HG03103 (cell line): ENCODE measurements around the gene THEM5.
"Not testable (repeated sequence)": the region's sequence is repeated elsewhere in the genome, so short reads cannot be mapped to it uniquely, and the experiment has no call there.

Experiments used
- ATAC-seq: cut with Tn5 transposase; IDR thresholded peaks from one replicate; pipeline ENCODE4 v1.9.1; 2021; ENCODE audit warnings: low read depth; ENCODE audit not compliant: unreplicated experiment

Gene THEM5, protein sequence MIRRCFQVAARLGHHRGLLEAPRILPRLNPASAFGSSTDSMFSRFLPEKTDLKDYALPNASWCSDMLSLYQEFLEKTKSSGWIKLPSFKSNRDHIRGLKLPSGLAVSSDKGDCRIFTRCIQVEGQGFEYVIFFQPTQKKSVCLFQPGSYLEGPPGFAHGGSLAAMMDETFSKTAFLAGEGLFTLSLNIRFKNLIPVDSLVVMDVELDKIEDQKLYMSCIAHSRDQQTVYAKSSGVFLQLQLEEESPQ

DNA sequence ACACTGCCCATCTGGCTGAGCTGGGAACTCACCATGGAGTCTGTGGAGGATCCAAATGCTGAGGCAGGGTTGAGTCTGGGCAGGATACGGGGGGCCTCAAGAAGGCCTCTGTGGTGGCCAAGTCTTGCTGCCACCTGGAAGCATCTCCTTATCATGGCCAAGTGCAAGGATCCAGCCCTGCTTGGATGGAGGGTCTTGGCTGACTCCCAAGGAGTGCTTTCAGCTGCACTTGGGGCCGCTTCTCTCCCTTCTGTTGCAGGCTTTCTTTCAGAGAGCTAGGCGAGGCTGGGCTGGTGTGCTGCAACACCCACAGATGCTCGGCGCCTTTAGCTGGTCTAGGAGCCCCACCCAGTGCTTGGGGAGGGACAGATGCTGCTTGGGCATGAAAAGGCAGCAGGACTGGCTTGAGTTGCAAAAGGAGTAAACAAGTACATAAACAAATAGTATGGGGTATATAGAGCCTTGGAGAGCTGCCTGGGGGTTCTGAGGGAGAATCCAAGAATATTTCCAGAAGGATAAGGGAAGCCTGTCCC lies at the start of gene THEM5:
Gene THEM5 (minus strand): TSS at position 302 of the 533 bp plus-strand sequence. CDS start 147 bp downstream, at position 155.
- no peak for ATAC-seq

DNA sequence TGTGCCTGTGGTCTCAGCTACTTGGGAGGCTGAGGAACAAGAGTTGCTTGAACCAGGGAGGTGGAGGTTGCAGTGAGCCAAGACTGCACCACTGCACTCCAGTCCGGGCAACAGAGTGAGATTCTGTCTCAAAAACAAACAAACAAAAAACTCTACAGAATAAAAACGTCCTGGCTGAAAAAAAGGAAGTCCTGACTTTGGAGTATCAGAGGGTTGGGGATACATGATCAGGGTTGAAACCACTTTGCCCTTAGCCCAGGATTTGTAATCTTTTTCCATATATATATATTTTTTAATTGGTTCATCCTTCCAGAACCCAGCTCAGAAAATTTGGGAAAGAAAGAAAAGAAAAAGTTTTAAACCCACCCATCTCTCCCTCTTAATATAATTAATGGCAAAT lies 49.3 kb upstream of the THEM5 start:
- no peak for ATAC-seq

DNA sequence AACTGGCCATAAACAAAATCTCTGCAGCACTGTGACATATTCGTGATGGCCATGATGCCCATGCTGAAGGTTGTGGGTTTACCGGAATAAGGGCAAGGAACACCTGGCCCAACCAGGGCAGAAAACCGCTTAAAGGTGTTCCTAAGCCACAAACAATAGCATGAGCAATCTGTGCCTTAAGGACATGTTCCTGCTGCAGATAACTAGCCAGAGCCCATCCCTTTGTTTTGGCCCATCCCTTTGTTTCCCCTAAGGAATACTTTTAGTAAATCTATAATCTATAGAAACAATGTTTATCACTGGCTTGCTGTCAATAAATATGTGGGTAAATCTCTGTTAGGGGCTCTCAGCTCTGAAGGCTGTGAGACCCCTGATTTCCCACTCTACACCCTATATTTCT lies 47.3 kb upstream of the THEM5 start:
- ATAC-seq, result not testable (repeated sequence)

DNA sequence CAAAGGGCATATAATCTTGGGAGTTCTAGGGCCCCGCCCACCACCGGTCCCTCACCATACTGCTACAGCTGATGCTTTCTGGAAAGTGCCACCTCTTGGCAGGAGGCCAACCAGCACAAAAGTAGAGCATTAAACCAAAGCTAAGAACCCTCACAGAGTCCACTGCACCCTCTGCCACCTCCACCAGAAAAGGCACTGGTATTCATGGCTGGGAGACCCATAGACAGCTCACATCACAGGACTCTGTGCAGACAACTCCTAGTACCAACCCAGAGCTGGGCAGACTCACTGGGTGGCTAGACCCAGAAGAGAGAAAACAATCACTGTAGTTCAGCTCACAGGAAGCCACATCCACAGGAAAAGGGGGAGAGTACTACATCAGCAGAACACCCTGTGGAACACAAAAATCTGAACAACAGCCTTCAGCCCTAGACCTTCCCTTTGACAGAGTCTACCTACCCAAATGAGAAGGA lies 45.0 kb upstream of the THEM5 start:
- no peak for ATAC-seq

DNA sequence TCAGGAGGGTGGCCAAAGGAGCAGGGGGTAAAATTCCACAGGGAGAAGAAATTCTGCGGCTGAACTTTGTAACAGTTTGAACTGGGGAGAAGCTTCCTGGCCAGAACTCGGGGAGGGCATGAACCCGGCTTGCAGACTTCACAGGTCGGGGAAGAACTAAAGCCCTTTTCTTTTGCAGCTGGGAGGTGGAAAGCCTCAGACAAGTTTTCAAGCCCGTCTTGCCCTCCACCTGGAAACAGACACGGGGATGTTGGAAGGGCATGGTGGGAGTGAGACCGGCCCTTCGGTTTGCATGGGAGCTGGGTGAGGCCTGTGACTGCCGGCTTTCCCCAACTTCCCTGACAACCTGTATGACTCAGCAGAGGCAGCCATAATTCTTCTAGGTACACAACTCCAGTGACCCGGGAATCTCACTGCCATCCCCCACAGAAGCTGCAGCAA lies 44.5 kb upstream of the THEM5 start:
- no peak for ATAC-seq

DNA sequence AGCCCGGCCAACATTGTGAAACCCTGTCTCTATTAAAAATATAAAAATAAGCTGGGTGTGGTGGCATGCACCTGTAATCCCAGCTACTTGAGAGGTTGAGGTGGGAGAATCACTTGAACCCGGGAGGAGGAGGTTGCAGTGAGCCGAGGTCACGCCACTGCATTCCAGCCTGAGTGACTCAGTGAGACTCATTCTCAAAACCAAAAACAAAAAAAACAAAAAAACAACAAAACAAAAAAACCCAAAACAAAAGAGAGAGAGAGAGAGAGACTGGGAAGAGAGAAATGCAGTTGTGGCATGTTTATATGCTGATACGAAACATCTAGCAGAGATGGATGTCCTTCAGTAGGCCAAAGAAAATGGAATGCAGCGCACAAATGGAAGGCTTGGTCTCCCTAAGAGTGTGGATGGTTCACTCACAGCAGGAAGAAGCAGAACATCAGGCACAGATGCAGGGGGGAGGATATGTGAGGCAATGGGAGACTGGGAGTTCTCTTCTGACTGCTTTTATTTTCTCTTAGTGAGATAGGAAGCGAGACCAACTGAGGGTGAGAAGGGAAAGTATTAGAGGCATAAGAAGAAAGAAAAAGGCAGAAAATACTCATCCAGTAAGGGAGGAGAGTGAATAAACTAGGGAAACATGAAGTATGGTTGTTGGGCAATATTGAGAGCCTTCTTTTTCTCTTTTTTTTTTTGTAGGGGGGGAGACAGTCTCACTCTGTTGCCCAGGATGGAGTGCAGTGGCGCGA lies 39.8 kb upstream of the THEM5 start:
- ATAC-seq, result no peak

DNA sequence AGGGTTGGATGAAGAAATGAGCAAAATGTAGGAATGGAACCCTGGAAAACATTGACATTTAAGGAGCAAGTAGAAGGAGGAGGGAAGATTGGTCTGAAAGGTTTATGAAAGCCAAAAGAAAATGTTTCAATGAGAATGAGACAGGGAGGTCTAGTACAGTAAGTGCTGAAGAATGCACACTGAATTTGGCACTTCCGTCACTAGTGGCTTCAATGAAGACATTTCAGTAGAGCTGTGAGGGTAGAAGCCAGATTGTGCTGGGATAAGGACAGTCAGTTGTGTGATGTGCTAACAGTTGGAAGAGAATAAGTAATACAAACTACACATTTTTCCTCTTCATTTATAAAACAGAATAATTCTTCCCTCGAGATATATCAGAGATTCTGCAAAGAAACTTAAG lies 38.7 kb upstream of the THEM5 start:
- no peak for ATAC-seq

DNA sequence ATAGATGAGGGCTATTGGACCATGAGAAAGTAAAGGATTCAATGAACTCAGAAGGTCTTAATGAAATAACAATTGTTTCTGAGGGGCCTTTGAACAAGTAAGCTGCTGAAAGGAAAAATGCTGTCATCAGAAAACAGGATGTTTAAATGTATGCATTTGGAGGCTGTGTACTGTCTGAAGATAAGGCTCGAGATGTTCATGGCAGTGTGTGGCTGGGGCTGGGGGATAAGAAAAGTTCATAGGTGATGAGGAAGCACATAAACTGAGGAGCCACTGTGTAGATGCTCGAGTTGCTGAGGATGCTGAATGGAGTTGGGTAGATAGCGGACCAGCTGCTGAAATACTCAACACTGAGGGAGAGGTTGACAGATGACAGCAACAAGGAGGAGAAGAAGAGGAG lies 38.0 kb upstream of the THEM5 start:
- no peak for ATAC-seq

DNA sequence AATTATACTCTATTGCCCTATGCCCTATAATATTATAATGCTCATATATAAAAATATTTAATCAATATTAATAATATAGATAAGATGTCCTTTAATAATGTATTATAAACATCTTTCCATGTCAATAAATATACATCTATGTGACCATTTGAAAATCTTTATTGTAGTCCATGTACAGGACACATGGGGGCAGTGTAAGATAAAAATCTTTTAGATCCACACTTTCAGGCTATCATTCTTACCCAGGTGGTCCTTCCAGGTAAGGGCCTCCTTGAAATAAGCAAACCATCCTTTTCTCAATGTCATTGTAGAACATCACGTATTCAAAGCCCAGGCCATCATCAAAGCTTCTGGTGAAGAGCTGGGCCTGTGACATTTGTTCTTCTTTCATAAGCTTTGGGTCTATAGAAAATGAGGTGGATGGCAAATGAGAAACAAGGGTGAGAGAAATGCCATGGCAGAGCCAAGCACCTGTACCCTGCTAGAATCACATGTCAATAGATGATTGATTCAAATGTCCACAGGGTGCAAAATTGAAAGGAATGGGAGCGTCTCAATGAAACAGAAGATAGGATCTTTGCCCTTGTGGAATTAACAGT lies 35.6 kb upstream of the THEM5 start:
- ATAC-seq, result no peak

DNA sequence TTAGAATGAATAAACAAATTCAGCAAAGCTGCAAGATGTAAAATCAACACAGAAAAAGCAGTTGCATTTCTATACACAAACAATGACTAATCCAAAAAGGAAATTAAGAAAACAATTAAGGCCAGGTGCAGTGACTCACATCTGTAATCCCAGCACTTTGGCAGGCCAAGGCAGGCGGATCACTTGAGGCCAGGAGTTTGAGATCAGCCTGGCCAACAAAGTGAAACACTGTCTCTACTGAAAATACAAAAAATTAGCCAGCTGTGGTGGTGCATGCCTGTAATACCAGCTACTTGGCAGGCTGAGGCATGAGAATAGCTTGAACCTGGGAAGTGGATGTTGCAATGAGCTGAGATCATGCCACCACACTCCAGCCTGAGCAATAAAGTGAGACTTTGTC lies 33.5 kb upstream of the THEM5 start:
- no peak for ATAC-seq

DNA sequence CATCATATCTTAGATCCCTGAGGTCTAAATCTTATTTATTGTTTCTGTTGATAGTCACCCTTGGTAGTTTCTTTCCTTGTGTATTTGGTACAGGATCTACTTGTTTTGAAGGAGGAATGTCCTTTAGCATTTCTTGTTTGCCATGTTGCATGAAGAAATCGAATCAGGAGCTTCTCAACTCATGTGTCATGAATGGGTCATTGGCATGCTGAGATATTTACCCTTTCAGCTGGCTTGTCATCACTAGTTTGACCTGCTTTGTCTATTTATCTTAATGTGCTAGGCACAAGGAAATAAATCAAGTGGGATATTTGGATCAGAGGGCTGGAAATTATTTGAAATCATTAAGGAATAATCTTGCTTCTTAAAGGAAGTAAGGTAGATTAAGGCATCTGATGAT lies 32.0 kb upstream of the THEM5 start:
- ATAC-seq, result no peak

DNA sequence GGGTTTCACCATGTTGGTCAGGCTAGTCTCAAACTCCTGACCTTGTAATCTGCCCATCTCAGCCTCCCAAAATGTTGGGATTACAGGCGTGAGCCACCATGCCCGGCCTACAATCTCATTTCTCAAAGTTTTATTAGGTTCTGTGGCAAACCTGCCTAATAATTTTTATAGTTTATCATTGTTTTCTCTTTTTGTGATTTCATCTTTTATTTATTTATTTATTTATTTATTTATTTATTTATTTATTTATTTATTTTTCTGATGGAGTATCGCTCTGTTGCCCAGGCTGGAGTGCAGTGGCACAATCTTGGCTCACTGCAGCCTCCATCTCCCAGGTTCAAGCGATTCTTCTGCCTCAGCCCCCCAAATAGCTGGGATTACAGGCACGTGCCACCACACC lies 31.4 kb upstream of the THEM5 start:
- ATAC-seq, result not testable (repeated sequence)

DNA sequence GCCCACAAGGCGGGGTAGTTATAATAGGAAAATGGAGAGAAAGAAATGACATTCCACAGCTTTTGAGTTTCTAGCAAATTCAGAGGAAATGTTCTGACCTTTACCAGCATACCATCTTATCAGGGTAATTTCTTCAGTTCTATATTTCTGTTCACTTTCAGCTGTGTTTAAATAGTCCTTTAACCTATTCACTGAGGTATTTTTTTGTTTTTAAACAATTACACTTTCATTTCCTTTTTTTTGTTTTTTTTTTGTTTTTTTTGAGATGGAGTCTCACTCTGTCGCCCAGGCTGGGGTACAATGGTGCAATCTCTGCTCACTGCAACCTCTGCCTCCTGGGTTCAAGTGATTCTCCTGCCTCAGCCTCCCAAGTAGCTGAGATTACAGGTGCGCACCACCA lies 30.9 kb upstream of the THEM5 start:
- ATAC-seq, result not testable (repeated sequence)

DNA sequence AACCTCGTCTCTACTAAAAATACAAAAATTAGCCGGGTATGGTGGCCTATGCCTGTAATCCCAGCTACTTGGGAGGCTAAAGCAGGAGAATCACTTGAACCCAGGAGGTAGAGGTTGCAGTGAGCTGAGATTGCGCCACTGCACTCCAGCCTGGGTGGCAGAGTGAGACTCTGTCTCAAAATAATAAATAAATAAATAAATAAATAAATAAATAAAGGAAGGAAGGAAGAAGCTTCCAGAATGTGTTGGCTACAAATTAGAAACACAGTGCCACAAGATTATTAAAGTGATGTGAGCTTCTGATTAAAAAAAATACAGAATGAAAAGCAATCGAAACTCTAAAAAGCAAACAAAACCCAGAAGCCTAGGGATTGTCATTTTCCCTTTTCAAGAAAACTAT lies 30.4 kb upstream of the THEM5 start:
- ATAC-seq, result not testable (repeated sequence)

DNA sequence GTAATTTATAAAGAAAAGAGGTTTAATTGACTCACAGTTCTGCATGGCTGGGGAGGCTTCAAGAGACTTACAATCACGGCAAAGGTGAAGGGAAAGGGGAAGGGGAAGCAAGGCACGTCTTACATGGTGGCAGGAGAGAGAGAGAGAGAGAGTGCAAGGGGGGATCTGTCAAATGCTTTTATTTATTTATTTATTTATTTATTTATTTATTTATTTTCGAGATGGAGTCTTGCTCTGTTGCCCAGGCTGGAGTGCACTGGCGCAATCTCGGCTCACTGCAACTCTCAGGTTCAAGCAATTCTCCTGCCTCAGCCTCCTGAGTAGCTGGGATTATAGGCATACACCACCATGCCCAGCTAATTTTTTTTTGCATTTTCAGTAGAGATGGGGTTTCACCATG lies 29.4 kb upstream of the THEM5 start:
- not testable (repeated sequence) for ATAC-seq

DNA sequence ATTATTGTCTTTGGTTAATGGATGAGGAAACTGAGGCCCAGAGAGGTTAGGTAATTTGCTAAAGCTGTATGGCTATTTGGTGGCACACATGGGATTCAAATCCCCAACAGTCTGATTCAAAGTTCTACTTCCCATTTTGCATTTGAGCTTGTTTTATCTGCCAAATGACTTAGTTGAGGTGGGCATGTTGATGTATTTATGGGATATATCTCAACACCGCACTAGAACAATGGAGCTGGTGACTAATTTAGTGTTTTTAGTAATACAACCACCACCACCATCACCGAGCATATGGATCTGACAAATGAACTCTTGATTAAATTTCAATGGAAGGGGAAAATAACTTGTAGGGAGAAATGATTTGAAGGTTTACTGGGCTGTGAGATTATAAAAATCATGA lies 29.0 kb upstream of the THEM5 start:
- no peak for ATAC-seq

DNA sequence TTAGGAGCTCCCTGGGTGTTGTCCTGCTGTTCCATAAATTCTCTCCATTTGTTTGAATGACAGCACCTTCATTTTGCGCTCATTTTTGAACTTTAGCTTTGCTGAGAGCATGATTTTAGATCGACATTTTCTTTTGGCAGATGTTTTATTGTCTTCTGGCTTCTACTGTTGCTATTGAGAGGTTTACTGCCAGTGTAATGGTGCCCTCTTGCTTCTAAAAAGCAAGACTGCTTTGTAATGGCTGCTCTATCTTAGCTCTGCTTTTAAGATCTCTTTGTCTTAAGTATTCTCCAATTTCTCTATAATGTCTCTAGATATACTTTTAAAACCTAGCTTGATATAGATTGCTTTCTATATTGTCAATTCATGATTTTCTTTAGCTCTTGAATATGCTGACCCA lies 28.0 kb upstream of the THEM5 start:
- no peak for ATAC-seq

DNA sequence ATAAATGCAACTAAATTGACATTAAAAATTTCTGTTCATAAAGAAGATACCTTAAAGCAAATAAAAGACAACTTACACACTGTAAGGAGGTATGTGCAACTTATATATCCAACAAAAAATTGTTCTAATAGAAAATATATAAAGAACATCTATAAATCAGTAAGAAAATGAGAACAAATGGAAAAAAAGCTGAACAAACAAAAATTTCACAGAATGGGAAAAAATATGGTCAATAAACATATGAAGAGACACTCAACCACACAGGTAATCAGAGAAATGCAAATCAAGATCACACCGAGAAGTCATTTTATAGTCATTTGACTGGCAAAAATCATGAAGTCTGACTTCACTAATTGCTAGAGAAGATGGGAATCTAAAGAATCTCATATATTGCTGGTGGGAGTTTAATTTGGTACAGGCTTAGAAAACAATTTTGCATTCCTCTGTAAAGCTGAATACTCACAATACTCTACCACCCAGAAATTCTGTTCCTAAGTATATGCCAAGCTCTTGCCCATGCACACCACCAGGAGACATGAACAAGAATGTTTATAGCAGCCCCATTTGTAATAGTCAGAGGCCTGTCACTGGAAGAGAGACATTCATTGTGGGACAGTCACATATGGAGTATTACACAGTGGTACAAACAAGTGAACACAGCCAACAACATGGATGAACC lies 22.0 kb upstream of the THEM5 start:
- no peak for ATAC-seq

DNA sequence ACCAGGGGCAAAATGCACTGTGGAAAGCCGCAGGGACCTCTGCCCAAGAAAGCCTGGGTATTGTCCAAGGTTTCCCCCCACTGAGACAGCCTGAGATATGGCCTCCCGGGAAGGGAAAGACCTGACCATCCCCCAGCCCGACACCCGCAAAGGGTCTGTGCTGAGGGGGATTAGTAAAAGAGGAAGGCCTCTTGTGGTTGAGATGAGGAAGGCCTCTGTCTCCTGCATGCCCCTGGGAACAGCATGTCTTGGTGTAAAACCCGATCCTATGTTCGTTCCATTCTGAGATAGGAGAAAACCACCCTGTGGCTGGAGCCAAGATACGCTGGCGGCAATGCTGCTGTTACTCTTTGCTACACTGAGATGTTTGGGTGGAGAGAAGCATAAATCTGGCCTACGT lies 19.3 kb upstream of the THEM5 start:
- not testable (repeated sequence) for ATAC-seq

DNA sequence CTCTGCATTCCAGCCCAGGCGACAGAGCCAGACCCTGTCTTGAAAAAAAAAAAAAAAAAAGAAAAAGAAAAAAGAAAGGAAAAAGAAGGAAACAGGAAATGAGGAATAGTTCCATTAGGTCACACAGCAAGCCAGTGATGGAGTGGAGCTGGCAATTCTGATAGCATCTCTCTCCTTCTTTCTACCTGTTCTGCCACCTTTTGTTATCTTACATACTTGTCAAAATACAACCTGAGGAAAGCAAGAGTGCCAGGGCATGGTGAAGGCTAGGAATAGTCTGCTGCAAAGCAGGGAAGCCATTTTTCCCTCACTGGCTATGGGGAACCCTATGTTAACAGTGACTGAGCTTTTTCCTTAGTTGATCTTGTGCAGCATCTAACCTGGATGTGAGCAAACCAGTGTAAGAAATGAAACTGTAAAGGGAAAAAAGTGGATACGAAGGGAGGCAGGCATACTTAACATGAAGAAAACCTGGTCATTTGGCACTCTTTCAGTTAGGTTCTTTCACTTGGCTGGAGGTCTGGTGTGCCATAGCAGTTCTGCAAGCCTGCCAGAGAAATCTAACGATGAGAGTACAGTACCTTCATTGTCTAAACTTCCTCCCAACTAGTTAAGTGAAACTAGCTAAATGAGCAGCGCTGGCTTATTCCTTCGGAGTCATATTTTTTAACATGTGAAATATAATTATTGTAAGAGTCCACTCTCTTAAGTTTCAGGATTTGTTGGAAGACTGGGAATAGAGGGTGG lies 17.9 kb upstream of the THEM5 start:
- no peak for ATAC-seq
